K562 (cell line): Measurements from ENCODE around the gene CDC37. TPM values are rescaled to one million over a fixed set of nuclear protein-coding genes. Genes with fewer than 3 reads are reported as not detected.

ENCODE experiments used
- NFATC3 ChIP-seq: fragments of 450-650 bp; IDR thresholded peaks from 2 replicates; pipeline ENCODE4 v1.6.1; 2017; ENCODE audit warnings: mild to moderate bottlenecking
- NR2F6 ChIP-seq: fragments of 450-650 bp; formaldehyde crosslinking; IDR thresholded peaks from 2 replicates; pipeline ENCODE4 v1.4.0; 2020; ENCODE audit warnings: mild to moderate bottlenecking
- SUPT5H ChIP-seq: fragments of 450-650 bp; IDR thresholded peaks from 2 replicates; pipeline ENCODE4 v1.6.1; 2016
- ZBTB7A ChIP-seq: IDR thresholded peaks from 2 replicates; pipeline ENCODE4 v1.6.1; 2011; ENCODE audit warnings: low read depth, mild to moderate bottlenecking, low read length, moderate library complexity, borderline replicate concordance; ENCODE audit not compliant: control insufficient read depth
- polyA plus RNA-seq, 8 experiments: library from polyadenylated mRNA; depleted of rRNA in 4 of 8; stranded (reverse) in 5 of 8; unstranded in 3 of 8; fragments of >200 nt; fragmentation: Nextera tagmentation in 2 of 8; fragmentation: Illumina TruSeq in 1 of 8; extraction: Ambion mirVana in 2 of 8; extraction: Trizol in 1 of 8; gene quantifications; 2 replicates each; pipeline versions ENCODE4 v1.2.1 to v1.2.3, GENCODE V29; 2011 to 2014; ENCODE audit warnings: inconsistent platforms in 1 of 8, missing spikeins in 1 of 8
- total RNA-seq, 7 experiments: library from RNA; depleted of rRNA in 6 of 7; stranded (reverse); fragments of >200 nt in 6 of 7; fragmentation: Illumina TruSeq in 2 of 7; extraction: Trizol in 2 of 7; gene quantifications; 2 replicates each; pipeline versions ENCODE4 v1.2.1 to v1.2.3, GENCODE V29; 2011 to 2021; ENCODE audit warnings: low replicate concordance in 1 of 7
- TF ChIP-seq, protein P1 (sequence below): fragments of 200-800 bp; sonication (Bioruptor generic); IDR thresholded peaks from 2 replicates; pipeline ENCODE4 v1.6.1; 2016; ENCODE audit warnings: missing genetic modification characterization, missing compliant biosample characterization
- TF ChIP-seq, protein P2 (sequence below), 3 experiments: fragments of 200-800 bp in 1 of 3; fragments of 250-450 bp in 1 of 3; fragments of 450-650 bp in 1 of 3; sonication (Bioruptor Pico) in 1 of 3; sonication (Bioruptor generic) in 1 of 3; formaldehyde crosslinking in 1 of 3; IDR thresholded peaks; 2 replicates each; pipeline versions ENCODE4 v1.6.1 to v1.8.0; 2016 to 2022; ENCODE audit warnings: mild to moderate bottlenecking in 2 of 3, missing genetic modification characterization in 2 of 3, missing compliant biosample characterization in 1 of 3, moderate library complexity in 1 of 3
- TF ChIP-seq, protein P3 (sequence below), 2 experiments: fragments of 250-450 bp in 1 of 2; fragments of 450-650 bp in 1 of 2; sonication (Bioruptor Pico) in 1 of 2; IDR thresholded peaks; 2 replicates each; pipeline versions ENCODE4 v1.6.1 to v1.8.0; 2016 to 2021; ENCODE audit warnings: mild to moderate bottlenecking in 2 of 2, moderate library complexity in 2 of 2, missing compliant biosample characterization in 1 of 2, missing genetic modification characterization in 1 of 2
- TF ChIP-seq, protein P4 (sequence below): fragments of 150-350 bp; conservative IDR thresholded peaks from 2 replicates; pipeline ENCODE4 v1.6.1; 2014; ENCODE audit warnings: low read length
- TF ChIP-seq, protein P5 (sequence below): sonication (generic); formaldehyde crosslinking; IDR thresholded peaks from 2 replicates; pipeline ENCODE4 v1.8.1; 2023; ENCODE audit warnings: mild to moderate bottlenecking, missing genetic modification reagents

Gene CDC37
- total and polyA plus RNA-seq, 9 of the 15 experiments (the other 6 are each of a cell fraction or from before 2014, with no cell fraction given): 6.6 to 538 (median 227) TPM

DNA sequence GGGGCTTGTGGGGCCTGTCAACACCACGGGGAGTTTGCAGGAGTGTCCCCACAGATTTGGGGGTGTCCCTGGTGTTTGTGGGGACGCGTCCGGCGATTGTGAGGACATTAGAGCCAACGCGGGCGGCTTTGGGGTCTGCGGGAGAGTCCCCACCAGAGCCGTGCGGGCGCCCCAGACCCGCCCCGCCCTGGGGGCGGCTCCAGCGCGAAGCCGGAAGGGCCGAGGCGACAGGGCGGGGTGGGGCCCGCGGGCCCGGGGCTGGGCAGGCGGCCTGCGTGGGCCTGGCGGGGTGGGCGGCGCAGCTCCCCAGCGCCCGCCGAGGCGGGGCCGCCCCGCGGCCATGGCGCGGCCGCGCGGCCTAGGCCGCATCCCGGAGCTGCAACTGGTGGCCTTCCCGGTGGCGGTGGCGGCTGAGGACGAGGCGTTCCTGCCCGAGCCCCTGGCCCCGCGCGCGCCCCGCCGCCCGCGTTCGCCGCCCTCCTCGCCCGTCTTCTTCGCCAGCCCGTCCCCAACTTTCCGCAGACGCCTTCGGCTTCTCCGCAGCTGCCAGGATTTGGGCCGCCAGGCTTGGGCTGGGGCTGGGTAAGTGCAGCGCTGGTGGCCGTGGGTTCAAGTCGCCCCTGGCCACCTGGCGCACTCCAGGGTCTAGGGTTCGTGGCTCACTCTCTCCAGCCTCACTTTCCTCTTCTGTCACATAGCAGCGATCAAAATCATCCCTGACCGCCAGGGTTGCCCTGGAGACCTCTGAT, 27.3 kb upstream of the CDC37 start (continued):
- TF ChIP-seq, protein P1, sequence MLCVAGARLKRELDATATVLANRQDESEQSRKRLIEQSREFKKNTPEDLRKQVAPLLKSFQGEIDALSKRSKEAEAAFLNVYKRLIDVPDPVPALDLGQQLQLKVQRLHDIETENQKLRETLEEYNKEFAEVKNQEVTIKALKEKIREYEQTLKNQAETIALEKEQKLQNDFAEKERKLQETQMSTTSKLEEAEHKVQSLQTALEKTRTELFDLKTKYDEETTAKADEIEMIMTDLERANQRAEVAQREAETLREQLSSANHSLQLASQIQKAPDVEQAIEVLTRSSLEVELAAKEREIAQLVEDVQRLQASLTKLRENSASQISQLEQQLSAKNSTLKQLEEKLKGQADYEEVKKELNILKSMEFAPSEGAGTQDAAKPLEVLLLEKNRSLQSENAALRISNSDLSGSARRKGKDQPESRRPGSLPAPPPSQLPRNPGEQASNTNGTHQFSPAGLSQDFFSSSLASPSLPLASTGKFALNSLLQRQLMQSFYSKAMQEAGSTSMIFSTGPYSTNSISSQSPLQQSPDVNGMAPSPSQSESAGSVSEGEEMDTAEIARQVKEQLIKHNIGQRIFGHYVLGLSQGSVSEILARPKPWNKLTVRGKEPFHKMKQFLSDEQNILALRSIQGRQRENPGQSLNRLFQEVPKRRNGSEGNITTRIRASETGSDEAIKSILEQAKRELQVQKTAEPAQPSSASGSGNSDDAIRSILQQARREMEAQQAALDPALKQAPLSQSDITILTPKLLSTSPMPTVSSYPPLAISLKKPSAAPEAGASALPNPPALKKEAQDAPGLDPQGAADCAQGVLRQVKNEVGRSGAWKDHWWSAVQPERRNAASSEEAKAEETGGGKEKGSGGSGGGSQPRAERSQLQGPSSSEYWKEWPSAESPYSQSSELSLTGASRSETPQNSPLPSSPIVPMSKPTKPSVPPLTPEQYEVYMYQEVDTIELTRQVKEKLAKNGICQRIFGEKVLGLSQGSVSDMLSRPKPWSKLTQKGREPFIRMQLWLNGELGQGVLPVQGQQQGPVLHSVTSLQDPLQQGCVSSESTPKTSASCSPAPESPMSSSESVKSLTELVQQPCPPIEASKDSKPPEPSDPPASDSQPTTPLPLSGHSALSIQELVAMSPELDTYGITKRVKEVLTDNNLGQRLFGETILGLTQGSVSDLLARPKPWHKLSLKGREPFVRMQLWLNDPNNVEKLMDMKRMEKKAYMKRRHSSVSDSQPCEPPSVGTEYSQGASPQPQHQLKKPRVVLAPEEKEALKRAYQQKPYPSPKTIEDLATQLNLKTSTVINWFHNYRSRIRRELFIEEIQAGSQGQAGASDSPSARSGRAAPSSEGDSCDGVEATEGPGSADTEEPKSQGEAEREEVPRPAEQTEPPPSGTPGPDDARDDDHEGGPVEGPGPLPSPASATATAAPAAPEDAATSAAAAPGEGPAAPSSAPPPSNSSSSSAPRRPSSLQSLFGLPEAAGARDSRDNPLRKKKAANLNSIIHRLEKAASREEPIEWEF (CRISPR knock-in tag): no peak
- TF ChIP-seq NR2F6: no peak
- TF ChIP-seq, protein P2, sequence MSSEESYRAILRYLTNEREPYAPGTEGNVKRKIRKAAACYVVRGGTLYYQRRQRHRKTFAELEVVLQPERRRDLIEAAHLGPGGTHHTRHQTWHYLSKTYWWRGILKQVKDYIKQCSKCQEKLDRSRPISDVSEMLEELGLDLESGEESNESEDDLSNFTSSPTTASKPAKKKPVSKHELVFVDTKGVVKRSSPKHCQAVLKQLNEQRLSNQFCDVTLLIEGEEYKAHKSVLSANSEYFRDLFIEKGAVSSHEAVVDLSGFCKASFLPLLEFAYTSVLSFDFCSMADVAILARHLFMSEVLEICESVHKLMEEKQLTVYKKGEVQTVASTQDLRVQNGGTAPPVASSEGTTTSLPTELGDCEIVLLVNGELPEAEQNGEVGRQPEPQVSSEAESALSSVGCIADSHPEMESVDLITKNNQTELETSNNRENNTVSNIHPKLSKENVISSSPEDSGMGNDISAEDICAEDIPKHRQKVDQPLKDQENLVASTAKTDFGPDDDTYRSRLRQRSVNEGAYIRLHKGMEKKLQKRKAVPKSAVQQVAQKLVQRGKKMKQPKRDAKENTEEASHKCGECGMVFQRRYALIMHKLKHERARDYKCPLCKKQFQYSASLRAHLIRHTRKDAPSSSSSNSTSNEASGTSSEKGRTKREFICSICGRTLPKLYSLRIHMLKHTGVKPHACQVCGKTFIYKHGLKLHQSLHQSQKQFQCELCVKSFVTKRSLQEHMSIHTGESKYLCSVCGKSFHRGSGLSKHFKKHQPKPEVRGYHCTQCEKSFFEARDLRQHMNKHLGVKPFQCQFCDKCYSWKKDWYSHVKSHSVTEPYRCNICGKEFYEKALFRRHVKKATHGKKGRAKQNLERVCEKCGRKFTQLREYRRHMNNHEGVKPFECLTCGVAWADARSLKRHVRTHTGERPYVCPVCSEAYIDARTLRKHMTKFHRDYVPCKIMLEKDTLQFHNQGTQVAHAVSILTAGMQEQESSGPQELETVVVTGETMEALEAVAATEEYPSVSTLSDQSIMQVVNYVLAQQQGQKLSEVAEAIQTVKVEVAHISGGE (CRISPR knock-in tag; IDR thresholded peaks at IDR 0.05): peak in 1 of 3 experiments; percentile 41; a peak in 1 of 6 replicates
- no peak for TF ChIP-seq NFATC3
- TF ChIP-seq ZBTB7A: peak; percentile 91
- TF ChIP-seq, protein P3, sequence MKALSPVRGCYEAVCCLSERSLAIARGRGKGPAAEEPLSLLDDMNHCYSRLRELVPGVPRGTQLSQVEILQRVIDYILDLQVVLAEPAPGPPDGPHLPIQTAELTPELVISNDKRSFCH (CRISPR knock-in tag; IDR thresholded peaks at IDR 0.05): no peak
- TF ChIP-seq, protein P3 (tag; IDR thresholded peaks at IDR 0.05): no peak
- TF ChIP-seq, protein P4, sequence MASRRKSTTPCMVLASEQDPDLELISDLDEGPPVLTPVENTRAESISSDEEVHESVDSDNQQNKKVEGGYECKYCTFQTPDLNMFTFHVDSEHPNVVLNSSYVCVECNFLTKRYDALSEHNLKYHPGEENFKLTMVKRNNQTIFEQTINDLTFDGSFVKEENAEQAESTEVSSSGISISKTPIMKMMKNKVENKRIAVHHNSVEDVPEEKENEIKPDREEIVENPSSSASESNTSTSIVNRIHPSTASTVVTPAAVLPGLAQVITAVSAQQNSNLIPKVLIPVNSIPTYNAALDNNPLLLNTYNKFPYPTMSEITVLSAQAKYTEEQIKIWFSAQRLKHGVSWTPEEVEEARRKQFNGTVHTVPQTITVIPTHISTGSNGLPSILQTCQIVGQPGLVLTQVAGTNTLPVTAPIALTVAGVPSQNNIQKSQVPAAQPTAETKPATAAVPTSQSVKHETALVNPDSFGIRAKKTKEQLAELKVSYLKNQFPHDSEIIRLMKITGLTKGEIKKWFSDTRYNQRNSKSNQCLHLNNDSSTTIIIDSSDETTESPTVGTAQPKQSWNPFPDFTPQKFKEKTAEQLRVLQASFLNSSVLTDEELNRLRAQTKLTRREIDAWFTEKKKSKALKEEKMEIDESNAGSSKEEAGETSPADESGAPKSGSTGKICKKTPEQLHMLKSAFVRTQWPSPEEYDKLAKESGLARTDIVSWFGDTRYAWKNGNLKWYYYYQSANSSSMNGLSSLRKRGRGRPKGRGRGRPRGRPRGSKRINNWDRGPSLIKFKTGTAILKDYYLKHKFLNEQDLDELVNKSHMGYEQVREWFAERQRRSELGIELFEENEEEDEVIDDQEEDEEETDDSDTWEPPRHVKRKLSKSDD: no peak
- TF ChIP-seq, protein P5, sequence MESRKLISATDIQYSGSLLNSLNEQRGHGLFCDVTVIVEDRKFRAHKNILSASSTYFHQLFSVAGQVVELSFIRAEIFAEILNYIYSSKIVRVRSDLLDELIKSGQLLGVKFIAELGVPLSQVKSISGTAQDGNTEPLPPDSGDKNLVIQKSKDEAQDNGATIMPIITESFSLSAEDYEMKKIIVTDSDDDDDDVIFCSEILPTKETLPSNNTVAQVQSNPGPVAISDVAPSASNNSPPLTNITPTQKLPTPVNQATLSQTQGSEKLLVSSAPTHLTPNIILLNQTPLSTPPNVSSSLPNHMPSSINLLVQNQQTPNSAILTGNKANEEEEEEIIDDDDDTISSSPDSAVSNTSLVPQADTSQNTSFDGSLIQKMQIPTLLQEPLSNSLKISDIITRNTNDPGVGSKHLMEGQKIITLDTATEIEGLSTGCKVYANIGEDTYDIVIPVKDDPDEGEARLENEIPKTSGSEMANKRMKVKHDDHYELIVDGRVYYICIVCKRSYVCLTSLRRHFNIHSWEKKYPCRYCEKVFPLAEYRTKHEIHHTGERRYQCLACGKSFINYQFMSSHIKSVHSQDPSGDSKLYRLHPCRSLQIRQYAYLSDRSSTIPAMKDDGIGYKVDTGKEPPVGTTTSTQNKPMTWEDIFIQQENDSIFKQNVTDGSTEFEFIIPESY (CRISPR knock-in tag): peak; percentile 10; the same call in 1 of the 2 replicates
- no peak for TF ChIP-seq SUPT5H
